Testis (tissue), 2 donors: ENCODE measurements around the gene TRIM6.

Experiments used
- POLR2A ChIP-seq: fragments of 450-650 bp; IDR thresholded peaks from one replicate; pipeline ENCODE4 v1.6.1; 2017; ENCODE audit warnings: antibody characterized with exemption, mild to moderate bottlenecking, moderate library complexity
- TF ChIP-seq, protein P1 (sequence below), 3 experiments: fragments of 450-650 bp in 2 of 3; fragments of 200-600 bp in 1 of 3; sonication (generic) in 1 of 3; IDR thresholded peaks; one replicate each; pipeline ENCODE4 v1.5.1; 2016 to 2019; ENCODE audit warnings: antibody characterized with exemption in 3 of 3, mild to moderate bottlenecking in 2 of 3, moderate library complexity in 1 of 3

DNA sequence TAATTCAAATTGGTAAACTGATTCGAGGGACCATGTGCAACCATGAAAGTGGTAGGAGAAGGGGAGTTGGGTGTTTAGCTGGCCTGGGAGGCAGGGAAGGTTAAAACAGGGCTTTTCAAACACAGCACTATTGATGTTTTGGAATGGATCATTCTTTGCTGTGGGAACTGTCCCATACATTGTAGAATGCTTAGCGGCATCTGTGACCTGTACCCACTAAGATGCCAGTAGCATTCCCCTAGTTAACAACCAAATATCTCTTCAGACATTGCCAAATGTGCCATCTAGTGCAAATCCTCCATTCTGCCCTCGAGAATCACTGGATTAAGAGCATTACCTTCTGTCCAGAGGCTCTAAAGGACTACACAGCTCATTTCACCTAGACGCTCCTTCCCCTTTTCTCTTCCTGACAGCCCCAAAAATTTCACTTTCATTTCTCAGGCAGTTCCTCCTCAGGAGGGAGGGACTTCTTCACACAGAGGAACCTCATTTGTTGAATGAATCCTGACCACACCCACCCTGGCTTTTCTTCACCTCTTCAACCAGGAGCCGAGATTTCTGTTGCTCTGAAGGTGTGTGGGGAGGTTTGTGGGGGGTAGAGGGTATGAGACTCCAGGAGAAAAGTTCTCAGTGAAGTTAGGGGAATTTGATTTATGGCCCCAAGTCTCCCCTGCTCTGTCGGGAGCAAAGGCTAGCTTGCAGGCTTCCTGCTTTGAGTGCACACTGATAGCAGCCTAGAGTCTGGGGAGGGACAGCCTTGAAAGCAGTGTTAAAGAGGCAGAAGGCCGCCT lies 28.2 kb downstream of the TRIM6 start, which contains the start of gene TRIM34:
- TF ChIP-seq, protein P1, sequence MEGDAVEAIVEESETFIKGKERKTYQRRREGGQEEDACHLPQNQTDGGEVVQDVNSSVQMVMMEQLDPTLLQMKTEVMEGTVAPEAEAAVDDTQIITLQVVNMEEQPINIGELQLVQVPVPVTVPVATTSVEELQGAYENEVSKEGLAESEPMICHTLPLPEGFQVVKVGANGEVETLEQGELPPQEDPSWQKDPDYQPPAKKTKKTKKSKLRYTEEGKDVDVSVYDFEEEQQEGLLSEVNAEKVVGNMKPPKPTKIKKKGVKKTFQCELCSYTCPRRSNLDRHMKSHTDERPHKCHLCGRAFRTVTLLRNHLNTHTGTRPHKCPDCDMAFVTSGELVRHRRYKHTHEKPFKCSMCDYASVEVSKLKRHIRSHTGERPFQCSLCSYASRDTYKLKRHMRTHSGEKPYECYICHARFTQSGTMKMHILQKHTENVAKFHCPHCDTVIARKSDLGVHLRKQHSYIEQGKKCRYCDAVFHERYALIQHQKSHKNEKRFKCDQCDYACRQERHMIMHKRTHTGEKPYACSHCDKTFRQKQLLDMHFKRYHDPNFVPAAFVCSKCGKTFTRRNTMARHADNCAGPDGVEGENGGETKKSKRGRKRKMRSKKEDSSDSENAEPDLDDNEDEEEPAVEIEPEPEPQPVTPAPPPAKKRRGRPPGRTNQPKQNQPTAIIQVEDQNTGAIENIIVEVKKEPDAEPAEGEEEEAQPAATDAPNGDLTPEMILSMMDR (IDR thresholded peaks at IDR 0.05), result no peak
- no peak for TF ChIP-seq POLR2A
